Activated T-helper 9 cell treated with anti-CD3 and anti-CD28 coated beads, Interleukin-2, amount 50 U/mL, for 16 hours (primary cell): ENCODE measurements around the gene PTPRN2.

Source experiments
- DNase-seq: peaks from one replicate; pipeline ENCODE4 v3.0.0-alpha.2; 2020; ENCODE audit warnings: low read depth

Gene PTPRN2

GRCh38 chr7:158137516-158138328 lies 449.9 kb downstream of the PTPRN2 start:
- no peak for DNase-seq

GRCh38 chr7:158135931-158136330 lies 451.7 kb downstream of the PTPRN2 start:
- DNase-seq, result no peak

- no peak for DNase-seq
Measured at GRCh38 chr7:158134824-158135223, 452.8 kb downstream of the PTPRN2 start.

DNA sequence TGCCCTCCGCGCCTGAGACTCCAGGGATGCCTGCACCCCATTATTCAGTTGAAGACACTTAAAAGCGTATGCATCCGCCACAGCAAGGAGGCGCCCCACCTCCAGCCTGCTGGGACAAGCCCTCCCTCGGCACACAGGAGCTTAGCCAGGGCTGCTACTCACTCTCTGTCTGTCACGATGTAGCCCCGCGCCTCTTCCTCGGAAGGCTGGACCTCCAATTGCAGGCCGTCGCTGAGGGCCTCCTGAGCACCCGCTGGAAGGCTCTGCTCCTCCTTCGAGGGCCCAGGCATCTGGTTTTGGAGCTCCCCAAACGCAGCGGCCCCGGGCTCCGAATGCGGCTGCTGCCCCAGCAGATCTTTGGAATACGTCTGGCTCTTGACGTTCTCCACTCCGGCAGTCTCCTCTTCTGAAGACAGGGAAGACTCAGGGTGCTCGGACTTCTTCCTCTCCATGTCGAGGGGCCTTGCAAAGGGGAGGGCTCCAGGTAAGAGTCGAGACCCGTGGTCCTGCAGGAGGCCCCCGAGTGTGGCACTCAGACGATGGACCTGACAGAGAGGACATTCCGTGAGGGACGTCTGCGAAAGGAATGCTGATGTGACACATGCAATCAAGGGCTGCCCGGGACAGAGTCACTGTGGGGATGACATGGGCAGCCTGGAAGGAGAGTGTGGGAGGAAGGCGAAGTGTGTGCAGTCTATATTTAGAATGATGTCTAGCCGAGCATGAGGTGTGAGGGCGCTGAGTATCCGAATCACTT lies 453.9 kb downstream of the PTPRN2 start:
- DNase-seq, result no peak

DNA sequence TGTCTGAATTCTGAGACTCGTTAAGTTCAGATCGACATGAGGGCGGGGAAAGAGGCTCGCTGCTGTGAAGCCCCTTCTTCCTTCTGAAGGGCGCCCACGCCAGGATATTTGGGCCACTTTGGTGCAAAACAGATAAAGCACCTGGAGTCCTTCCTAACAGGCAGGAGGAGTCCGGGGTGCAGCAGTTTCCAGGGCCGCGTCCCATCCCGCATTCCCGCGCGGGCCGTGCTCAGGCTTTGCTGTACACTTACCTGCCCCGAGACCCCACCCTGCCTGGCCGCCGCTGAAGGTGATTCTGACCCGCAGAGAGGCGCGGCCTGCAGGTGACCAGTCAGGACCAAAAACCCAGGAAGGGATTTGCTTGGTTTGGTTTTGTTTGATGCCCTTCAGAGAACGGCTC lies 454.6 kb downstream of the PTPRN2 start:
- DNase-seq, result no peak

GRCh38 chr7:158130023-158130409 lies 457.6 kb downstream of the PTPRN2 start:
- DNase-seq, result no peak

GRCh38 chr7:158129037-158130022 lies 458.3 kb downstream of the PTPRN2 start:
- no peak for DNase-seq

DNA sequence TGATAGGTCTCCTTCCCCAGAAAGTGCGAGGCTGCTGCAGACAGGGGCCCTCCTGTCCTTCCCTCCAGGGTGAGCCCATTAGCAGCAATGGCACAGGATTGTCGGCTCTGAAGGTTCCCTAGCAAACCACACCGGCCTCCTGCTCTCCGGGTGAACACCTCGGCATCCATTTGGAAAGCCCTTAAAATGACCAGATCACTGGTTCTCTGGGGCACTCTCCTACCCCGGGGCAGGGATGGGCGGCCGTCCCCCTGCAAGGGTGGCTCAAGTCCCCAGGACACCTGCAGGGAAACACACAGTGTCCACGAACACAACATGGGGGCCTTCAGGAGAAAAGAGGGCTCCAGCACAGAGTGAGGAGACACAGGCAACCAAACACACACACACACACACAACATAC lies 459.1 kb downstream of the PTPRN2 start:
- no peak for DNase-seq

DNA sequence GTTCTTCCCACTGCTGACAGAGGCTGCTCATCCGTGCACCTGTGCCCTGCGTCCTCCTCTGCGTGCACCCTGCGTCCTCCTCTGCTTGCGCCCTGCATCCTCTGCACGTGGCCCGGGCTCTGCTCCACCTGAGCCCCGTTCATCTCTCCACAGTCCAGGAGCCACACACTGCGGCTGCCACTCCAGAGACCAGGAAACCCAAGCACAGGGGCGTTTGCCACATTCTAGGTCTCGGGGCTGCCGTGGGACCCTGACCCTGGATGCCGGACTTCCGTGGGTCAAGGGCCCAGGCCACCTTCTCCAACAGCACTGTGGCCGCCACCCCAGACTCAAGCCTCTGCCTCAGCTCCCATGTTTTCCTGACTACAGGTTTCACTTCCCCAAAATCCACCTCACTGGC lies 460.4 kb downstream of the PTPRN2 start:
- DNase-seq, result no peak

DNA sequence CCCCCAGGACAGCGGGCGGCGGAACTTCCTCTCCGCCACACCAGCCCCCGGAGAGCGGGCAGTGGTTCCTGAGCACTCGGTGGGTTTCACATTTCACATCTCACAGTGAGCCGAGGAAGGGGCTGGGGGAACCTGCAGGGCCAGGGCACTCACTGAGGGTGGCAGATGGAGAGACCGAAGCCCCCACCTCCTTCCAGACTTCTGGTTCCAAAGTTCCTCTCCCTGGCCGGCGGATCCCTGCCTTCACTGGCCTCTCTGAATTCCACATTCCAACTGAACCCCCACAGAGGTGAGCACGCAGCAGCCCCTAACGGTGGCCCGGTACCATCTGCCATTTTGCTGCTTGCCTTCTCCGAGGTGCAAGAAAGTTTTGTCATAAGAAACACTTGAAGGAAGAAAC lies 461.0 kb downstream of the PTPRN2 start:
- DNase-seq, result no peak

DNA sequence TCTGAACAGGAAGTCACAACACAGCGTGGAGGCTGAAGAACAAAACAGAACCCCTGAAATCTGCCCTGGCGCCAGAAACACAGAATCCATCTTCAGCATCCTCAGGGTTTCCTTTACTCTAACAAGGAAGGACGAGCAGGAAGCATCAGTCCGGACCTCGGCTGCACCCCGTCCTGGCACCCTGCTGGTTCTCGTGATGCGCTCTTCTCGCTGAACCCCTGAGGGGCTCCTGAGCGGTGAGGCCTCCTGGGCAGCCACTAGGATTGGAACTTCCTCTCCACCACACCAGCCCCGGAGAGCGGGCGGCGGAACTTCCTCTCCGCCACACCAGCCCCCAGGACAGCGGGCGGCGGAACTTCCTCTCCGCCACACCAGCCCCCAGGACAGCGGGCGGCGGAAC lies 461.9 kb downstream of the PTPRN2 start:
- DNase-seq, result no peak

DNA sequence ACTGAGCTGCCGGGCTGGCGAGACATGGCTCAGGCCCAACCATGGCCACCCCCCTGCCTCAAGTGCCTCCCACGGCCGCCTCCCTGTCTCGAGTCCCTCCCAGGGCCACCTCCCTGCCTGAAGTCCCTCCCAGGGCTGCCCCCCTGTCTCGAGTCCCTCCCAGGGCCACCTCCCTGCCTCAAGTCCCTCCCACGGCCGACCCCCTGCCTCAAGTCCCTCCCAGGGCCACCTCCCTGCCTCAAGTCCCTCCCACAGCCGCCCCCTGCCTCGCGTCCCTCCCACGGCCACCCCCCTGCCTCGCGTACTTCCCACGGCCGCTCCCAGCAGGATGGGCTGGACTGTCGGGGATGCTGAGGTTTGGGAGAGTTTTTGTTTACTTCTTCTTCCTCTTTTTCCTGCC lies 462.5 kb downstream of the PTPRN2 start:
- no peak for DNase-seq

DNA sequence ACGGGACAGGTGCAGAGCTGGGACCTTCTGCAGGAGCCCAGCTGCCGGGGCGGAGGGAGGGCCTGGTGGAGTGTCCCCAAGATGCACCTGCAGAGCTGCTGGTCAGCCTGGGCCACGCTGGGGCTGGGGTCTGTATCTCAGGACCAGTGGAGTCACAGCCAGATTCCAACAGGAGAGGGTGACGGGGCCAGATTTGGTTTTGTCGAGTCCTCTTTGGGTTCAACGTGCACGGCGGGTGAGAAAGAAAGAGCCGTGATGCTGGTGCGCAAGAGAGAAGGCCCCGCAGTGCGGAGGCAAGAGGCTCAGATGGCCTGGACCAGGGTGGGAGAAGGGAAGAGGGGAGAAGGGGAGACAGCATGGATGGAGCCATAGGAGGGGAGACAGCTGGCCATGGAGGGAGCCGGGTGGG lies 462.9 kb downstream of the PTPRN2 start:
- no peak for DNase-seq

- no peak for DNase-seq
Measured at GRCh38 chr7:158123753-158124152, 463.9 kb downstream of the PTPRN2 start.

DNA sequence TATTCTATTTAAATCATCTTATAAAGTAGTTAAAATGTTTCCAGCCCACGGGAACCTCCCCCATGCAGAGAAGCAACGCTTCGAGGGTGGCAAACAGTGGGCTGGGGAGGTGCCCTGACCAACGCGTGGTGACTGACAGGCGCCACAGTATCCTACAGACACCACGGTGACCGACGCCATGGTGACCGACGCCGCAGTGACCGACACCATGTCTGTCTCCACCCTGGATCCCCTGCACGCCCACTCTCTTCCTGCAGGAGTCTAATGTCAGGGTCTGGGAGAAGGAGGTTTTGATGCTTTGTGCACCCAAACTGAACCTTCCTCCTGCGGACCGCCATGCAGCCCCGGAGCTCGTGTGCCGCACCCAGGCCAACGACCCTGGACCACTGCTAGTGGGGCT lies 464.4 kb downstream of the PTPRN2 start:
- no peak for DNase-seq

DNA sequence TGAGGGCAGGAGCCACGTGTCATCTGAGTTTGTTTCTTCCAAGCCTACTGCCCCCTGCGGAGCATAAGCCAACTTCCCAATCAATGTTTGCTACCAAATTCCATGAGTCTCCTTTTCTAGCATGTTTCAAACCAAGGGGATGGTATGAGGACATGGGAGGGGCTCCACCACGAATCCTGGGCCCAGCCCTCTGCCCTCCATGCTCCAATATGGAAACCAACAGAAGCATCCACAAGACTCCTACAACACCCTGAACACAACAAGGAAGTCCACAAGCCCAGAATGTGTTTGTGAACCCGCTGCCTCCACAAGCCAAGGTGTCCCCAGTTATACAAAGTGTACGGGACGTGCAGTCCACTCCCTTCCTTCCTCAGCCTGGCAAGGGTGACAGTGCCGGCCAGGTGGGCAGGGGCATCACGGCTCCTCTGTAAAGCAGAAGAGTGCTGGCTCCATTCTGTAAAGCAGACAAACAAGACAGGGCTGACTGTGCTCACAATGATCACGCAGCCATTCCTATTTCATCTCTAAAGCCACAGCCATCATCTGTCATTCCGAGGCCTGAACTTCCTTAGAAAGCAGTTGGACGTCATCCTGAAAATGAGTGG lies 466.1 kb downstream of the PTPRN2 start:
- DNase-seq, result no peak

GRCh38 chr7:158120716-158121115 lies 466.9 kb downstream of the PTPRN2 start:
- no peak for DNase-seq

- DNase-seq, result no peak
Measured at GRCh38 chr7:158120316-158120715, 467.3 kb downstream of the PTPRN2 start.

DNA sequence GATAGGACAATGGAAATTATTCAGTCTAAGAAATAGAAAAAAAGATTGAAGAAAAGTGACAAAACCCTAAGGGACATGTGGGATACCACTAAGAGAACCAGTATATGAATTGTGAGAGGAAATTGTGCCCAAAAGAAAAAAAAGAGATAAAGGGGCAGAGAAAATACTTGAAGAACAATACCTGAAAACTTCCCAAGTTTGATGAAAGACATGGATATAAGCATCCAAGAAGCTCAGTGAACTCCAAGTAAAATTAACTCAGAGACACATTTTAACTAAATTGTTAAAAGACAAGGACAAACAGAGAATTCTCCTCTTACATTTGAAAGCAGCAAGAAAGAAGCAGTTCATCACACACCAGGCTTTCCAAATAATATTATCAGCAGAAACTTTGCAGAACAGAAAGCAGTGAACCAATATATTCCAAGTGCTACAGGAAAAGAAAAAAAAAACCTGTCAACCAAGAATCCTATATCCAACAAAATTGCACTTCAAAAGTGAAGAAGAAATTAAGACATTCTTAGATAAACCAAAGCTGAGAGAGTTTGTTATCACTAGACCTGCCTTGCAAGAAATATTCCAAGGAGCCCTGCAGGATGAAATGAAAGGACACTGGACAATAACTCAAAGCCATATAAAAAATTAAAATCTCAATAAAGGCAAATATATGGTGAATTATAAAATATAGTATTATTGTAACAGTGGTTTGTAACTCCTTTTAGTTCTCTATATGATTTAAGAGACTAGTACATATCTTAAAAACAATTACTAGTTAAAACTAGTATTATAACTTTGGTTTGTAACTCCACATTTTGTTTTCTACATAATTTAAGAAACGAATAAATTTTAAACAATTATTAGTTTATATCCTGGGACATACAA lies 470.0 kb downstream of the PTPRN2 start:
- no peak for DNase-seq

DNA sequence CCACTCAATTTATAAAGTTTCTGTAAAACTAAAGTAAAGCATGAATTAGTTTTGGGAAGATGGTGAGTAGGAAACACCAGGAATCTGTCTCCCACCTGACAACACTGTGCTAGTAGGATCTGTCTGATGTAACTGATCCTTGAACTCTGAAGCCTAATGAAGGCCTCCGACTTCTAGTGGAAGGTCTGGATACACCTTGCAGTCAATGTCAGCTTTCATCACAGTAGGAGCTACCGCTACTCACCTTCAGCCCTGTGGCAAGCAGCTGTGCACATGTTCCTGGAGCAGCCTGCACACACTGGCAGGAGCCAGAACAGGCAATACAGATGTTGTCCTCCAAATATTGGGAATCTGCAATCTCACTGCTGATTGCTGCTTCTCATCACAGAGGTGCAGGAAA lies 471.4 kb downstream of the PTPRN2 start:
- no peak for DNase-seq
